ENCODE measurements around the gene METTL5. TPM values are rescaled to one million over a fixed set of nuclear protein-coding genes. Genes with fewer than 3 reads are reported as not detected.

The METTL5 gene
- total RNA-seq, 4 donors from 2014 or later, result 49.8 to 77.3 (median 57.4) TPM

- WGBS, 2 donors, result 82 to 90% methylated on average over 6 of the region's 6 CpGs
- no peaks in the 10 kb centered on the region for H3K4me1 ChIP-seq
- intact Hi-C loops (cut with DNase I), result no loop called here
Measured at GRCh38 chr2:169765523-169765922, 59.2 kb downstream of the METTL5 start.

GRCh38 chr2:169761970-169762292, 62.8 kb downstream of the METTL5 start:
- WGBS, 2 donors, result 90 to 98% methylated on average over 6 of the region's 6 CpGs
- intact Hi-C loops (cut with DNase I), result no loop called here

More at GRCh38 chr2:169765523-169765922, 59.2 kb downstream of the METTL5 start:
- Histone ChIP-seq H3K27me3 (no peaks in the 10 kb centered on the region), H3K27ac (no peak overlapping the region), H3K36me3 (no peaks in the 10 kb centered on the region), H3K4me3 (replicated peaks in 1 of 3) (no peak overlapping the region), H3K9me3 (no peaks in the 10 kb centered on the region)
- no peak for TF ChIP-seq CTCF (IDR thresholded peaks at IDR 0.05)
- TF ChIP-seq POLR2A (IDR thresholded peaks at IDR 0.05), result no peak
- no peak for DNase-seq

More at GRCh38 chr2:169761970-169762292, 62.8 kb downstream of the METTL5 start:
- Histone ChIP-seq H3K4me1 (no peaks in the 10 kb centered on the region), H3K4me3 (replicated peaks in 1 of 3) (no peak overlapping the region), H3K9me3 (no peaks in the 10 kb centered on the region), H3K27ac (no peak overlapping the region), H3K36me3 (no peaks in the 10 kb centered on the region), H3K27me3 (no peaks in the 10 kb centered on the region)
- no peak for DNase-seq
- TF ChIP-seq CTCF (IDR thresholded peaks at IDR 0.05), result no peak
- no peak for TF ChIP-seq POLR2A (IDR thresholded peaks at IDR 0.05)

Other genes with a start within 250 kb of the METTL5 start
- 10 to 100 TPM; 38.5 to 54.0 (median 46.3) TPM for gene PPIG, start 240.6 kb downstream of the METTL5 start, total RNA-seq
- gene CFAP210, start 130.5 kb downstream of the METTL5 start, total RNA-seq, result 1 to 10 TPM in 2 of 4 donors, not detected in 2; 1.6 TPM
- gene PHOSPHO2, start 130.4 kb downstream of the METTL5 start, total RNA-seq, result 10 to 100 TPM; 12.1 to 20.0 (median 13.2) TPM
- 10 to 100 TPM in 2 of 4 donors, 1 to 10 TPM in 2; 7.2 to 14.0 (median 10.3) TPM for gene KLHL23, start 91.1 kb downstream of the METTL5 start, total RNA-seq
- 100 to 1,000 TPM in 2 of 4 donors, 10 to 100 TPM in 2; 58.8 to 157 (median 102) TPM for gene SSB, start 26.0 kb downstream of the METTL5 start, total RNA-seq
- gene UBR3, start 2.5 kb upstream of the METTL5 start, total RNA-seq, result 100 to 1,000 TPM; 101 to 192 (median 114) TPM